Stimulated activated CD8-positive, alpha-beta memory T cell treated with anti-CD3 and anti-CD28 coated beads, Interleukin-2, amount 100 ng/mL, for 48 hours (primary cell): Measurements from ENCODE around the gene DMP1.

Experiments
- DNase-seq, 2 donors: peaks; one replicate each; pipeline ENCODE4 v3.0.0-alpha.2; 2020; ENCODE audit warnings: low read depth in 2 of 2

The DMP1 gene

GRCh38 chr4:87649980-87650379 is at the start of gene DMP1:
DMP1 (plus strand) TSS chr4:87650280; CDS start chr4:87656493, 6,213 bp downstream.
- no peak for DNase-seq

GRCh38 chr4:87601361-87601760 is 48.7 kb upstream of the DMP1 start:
- no peak for DNase-seq

- no peak for DNase-seq
Measured at GRCh38 chr4:87608229-87608628, 41.9 kb upstream of the DMP1 start, which contains the start of gene DSPP. DSPP (plus strand) TSS chr4:87608529; CDS start chr4:87610909, 2,380 bp downstream.

- no peak for DNase-seq
Measured at GRCh38 chr4:87614292-87614890, 35.7 kb upstream of the DMP1 start.

- DNase-seq, result no peak
Measured at GRCh38 chr4:87616268-87616667, 33.8 kb upstream of the DMP1 start.

- DNase-seq, result no peak
Measured at GRCh38 chr4:87620086-87620485, 30.0 kb upstream of the DMP1 start.

- no peak for DNase-seq
Measured at GRCh38 chr4:87620491-87620890, 29.6 kb upstream of the DMP1 start.

GRCh38 chr4:87622303-87622702 is 27.8 kb upstream of the DMP1 start:
- no peak for DNase-seq

- no peak for DNase-seq
Measured at GRCh38 chr4:87624698-87625097, 25.4 kb upstream of the DMP1 start.

- no peak for DNase-seq
Measured at GRCh38 chr4:87631668-87632067, 18.4 kb upstream of the DMP1 start.

GRCh38 chr4:87632469-87632868 is 17.6 kb upstream of the DMP1 start:
- no peak for DNase-seq

- DNase-seq, result no peak
Measured at GRCh38 chr4:87633243-87633642, 16.8 kb upstream of the DMP1 start.

- no peak for DNase-seq
Measured at GRCh38 chr4:87644286-87644685, 5.8 kb upstream of the DMP1 start.

GRCh38 chr4:87650938-87651337 is 858 bp downstream of the DMP1 start:
- DNase-seq, result no peak

GRCh38 chr4:87651941-87652340 is 1.9 kb downstream of the DMP1 start:
- no peak for DNase-seq

GRCh38 chr4:87654487-87655044 is 4.5 kb downstream of the DMP1 start:
- DNase-seq, result no peak

- no peak for DNase-seq
Measured at GRCh38 chr4:87657525-87657924, 7.4 kb downstream of the DMP1 start.

GRCh38 chr4:87659247-87659931 is 9.3 kb downstream of the DMP1 start:
- no peak for DNase-seq

GRCh38 chr4:87662871-87663270 is 12.8 kb downstream of the DMP1 start:
- DNase-seq, result no peak

GRCh38 chr4:87669373-87669772 is 19.3 kb downstream of the DMP1 start:
- no peak for DNase-seq

GRCh38 chr4:87677731-87678130 is 27.7 kb downstream of the DMP1 start:
- DNase-seq, result no peak

- DNase-seq, result peak in 1 of 2 donors; percentile 8
Measured at GRCh38 chr4:87679449-87680169, 29.5 kb downstream of the DMP1 start.

- no peak for DNase-seq
Measured at GRCh38 chr4:87680271-87680670, 30.2 kb downstream of the DMP1 start.
